Liver (tissue), 9 donors: ENCODE results near the gene ADPGK. TPM values are rescaled to one million over a fixed set of nuclear protein-coding genes. Genes with fewer than 3 reads are reported as not detected.

Experiments
- DNase-seq: peaks from one replicate; pipeline ENCODE4 v3.0.0-alpha.2; 2017; ENCODE audit warnings: low spot score
- H3K27ac ChIP-seq, 2 donors: one replicate each; pipeline ENCODE4 v1.7.0; 2013; ENCODE audit warnings: inconsistent platforms in 2 of 2, low read length in 2 of 2, control low read depth in 1 of 2, low read depth in 1 of 2, mild to moderate bottlenecking in 1 of 2
- H3K27me3 ChIP-seq, 4 donors: one replicate each; pipeline versions ENCODE4 v1.6.1 to v1.7.0; 2013; ENCODE audit warnings: low read length in 3 of 4, inconsistent platforms in 1 of 4, mild to moderate bottlenecking in 1 of 4, moderate library complexity in 1 of 4; ENCODE audit not compliant: control insufficient read depth in 4 of 4, insufficient read depth in 4 of 4
- H3K36me3 ChIP-seq, 4 donors: one replicate each; pipeline versions ENCODE4 v1.6.1 to v1.7.0; 2013; ENCODE audit warnings: low read length in 3 of 4, mild to moderate bottlenecking in 3 of 4, low read depth in 1 of 4, moderate library complexity in 1 of 4; ENCODE audit not compliant: control insufficient read depth in 4 of 4, insufficient read depth in 3 of 4
- H3K4me1 ChIP-seq, 4 donors: one replicate each; pipeline versions ENCODE4 v1.6.1 to v1.7.0; 2013; ENCODE audit warnings: low read length in 3 of 4, mild to moderate bottlenecking in 3 of 4, moderate library complexity in 1 of 4; ENCODE audit not compliant: control insufficient read depth in 4 of 4, insufficient read depth in 4 of 4
- H3K4me3 ChIP-seq, 3 donors: one replicate each; pipeline versions ENCODE4 v1.6.1 to v1.7.0; 2013; ENCODE audit warnings: low read length in 3 of 3, control low read depth in 1 of 3, low read depth in 1 of 3, mild to moderate bottlenecking in 1 of 3
- H3K9ac ChIP-seq, 2 donors: one replicate each; pipeline ENCODE4 v1.7.0; 2013; ENCODE audit warnings: low read length in 2 of 2, mild to moderate bottlenecking in 2 of 2, moderate library complexity in 2 of 2, control low read depth in 1 of 2, low read depth in 1 of 2
- H3K9me3 ChIP-seq, 4 donors: one replicate each; pipeline versions ENCODE4 v1.6.1 to v1.7.0; 2013; ENCODE audit warnings: low read length in 3 of 4; ENCODE audit not compliant: control insufficient read depth in 4 of 4
- ATF3 ChIP-seq: IDR thresholded peaks from 2 replicates; pipeline ENCODE4 v1.6.1; 2016; ENCODE audit warnings: antibody characterized with exemption
- CTCF ChIP-seq: fragments of 150-350 bp; IDR thresholded peaks from 2 replicates; pipeline ENCODE4 v1.5.1; 2017; ENCODE audit warnings: improper control_type of control experiment, low read depth, low read length; ENCODE audit not compliant: missing input control
- EGR1 ChIP-seq, 2 donors: IDR thresholded peaks; 2 replicates each; pipeline ENCODE4 v1.6.1; 2016 to 2018; ENCODE audit warnings: antibody characterized with exemption in 2 of 2, low read depth in 2 of 2
- FOXA1 ChIP-seq: IDR thresholded peaks from 2 replicates; pipeline ENCODE4 v1.6.1; 2016; ENCODE audit warnings: antibody characterized with exemption
- FOXA2 ChIP-seq: IDR thresholded peaks from 2 replicates; pipeline ENCODE4 v1.6.1; 2016; ENCODE audit warnings: antibody characterized with exemption
- GABPA ChIP-seq, 2 donors: IDR thresholded peaks in 1 of 2; conservative IDR thresholded peaks in 1 of 2; 2 replicates each; pipeline ENCODE4 v1.6.1; 2016; ENCODE audit warnings: antibody characterized with exemption in 2 of 2, mild to moderate bottlenecking in 1 of 2, moderate library complexity in 1 of 2
- HNF4A ChIP-seq, 2 donors: conservative IDR thresholded peaks; 2 replicates each; pipeline ENCODE4 v1.6.1; 2016; ENCODE audit warnings: antibody characterized with exemption in 2 of 2, mild to moderate bottlenecking in 2 of 2
- HNF4G ChIP-seq: IDR thresholded peaks from 2 replicates; pipeline ENCODE4 v1.6.1; 2016; ENCODE audit warnings: antibody characterized with exemption
- JUND ChIP-seq, 2 donors: IDR thresholded peaks; 2 replicates each; pipeline ENCODE4 v1.6.1; 2016; ENCODE audit warnings: antibody characterized with exemption in 2 of 2
- MAX ChIP-seq: IDR thresholded peaks from 2 replicates; pipeline ENCODE4 v1.6.1; 2016; ENCODE audit warnings: antibody characterized with exemption
- NR2F2 ChIP-seq: IDR thresholded peaks from 2 replicates; pipeline ENCODE4 v1.6.1; 2016; ENCODE audit warnings: antibody characterized with exemption
- RAD21 ChIP-seq, 2 donors: IDR thresholded peaks; 2 replicates each; pipeline ENCODE4 v1.6.1; 2016; ENCODE audit warnings: antibody characterized with exemption in 2 of 2, mild to moderate bottlenecking in 2 of 2
- RXRA ChIP-seq, 2 donors: IDR thresholded peaks; 2 replicates each; pipeline ENCODE4 v1.6.1; 2017 to 2018; ENCODE audit warnings: antibody characterized with exemption in 2 of 2, mild to moderate bottlenecking in 1 of 2
- TAF1 ChIP-seq: conservative IDR thresholded peaks from 2 replicates; pipeline ENCODE4 v1.6.1; 2016; ENCODE audit warnings: antibody characterized with exemption, mild to moderate bottlenecking
- YY1 ChIP-seq: IDR thresholded peaks from 2 replicates; pipeline ENCODE4 v1.6.1; 2016; ENCODE audit warnings: antibody characterized with exemption, mild to moderate bottlenecking
- ZBTB33 ChIP-seq: IDR thresholded peaks from 2 replicates; pipeline ENCODE4 v1.6.1; 2016; ENCODE audit warnings: antibody characterized with exemption
- WGBS: extraction: QIAGEN DNeasy Blood & Tissue Kit; methylation state at CpG from one replicate; pipeline ENCODE4 v1.1.7; 2013; 5-methylcytosine and 5-hydroxymethylcytosine counted together
- polyA plus RNA-seq, 2 donors: library from polyadenylated mRNA; stranded (reverse) in 1 of 2; unstranded in 1 of 2; fragments of 200-250 nt in 1 of 2; fragments of >200 nt in 1 of 2; fragmentation: Nextera tagmentation in 1 of 2; extraction: Ambion mirVana in 1 of 2; gene quantifications; one replicate each; pipeline versions ENCODE4 v1.2.1 to v1.2.3, GENCODE V29; 2013 to 2015
- total RNA-seq, 2 donors: library from RNA; depleted of rRNA; stranded (reverse); fragments of >200 nt; gene quantifications; one replicate each; pipeline ENCODE4 v1.2.3, GENCODE V29; 2014
- donor health status: healthy.
- donor health status: healthy.
- donor health status: healthy.
- donor health status: healthy.
- donor health status: healthy.

Gene ADPGK
- total and polyA plus RNA-seq, 4 donors = 12.2 to 35.5 (median 20.0) TPM

- TF ChIP-seq CTCF (no peak), GABPA (IDR thresholded peaks at IDR 0.05 in 1 of 2, conservative IDR thresholded peaks at IDR 0.05 in 1 of 2) (no peak), FOXA1 (no peak), EGR1 (IDR thresholded peaks at IDR 0.05; ENCODE audit: low read depth in 2 of 2) (no peak), MAX (no peak), YY1 (no peak), HNF4A (conservative IDR thresholded peaks at IDR 0.05) (no peak), RAD21 (IDR thresholded peaks at IDR 0.05) (no peak), JUND (IDR thresholded peaks at IDR 0.05) (no peak), NR2F2 (no peak)
These were observed 42.3 kb upstream of the ADPGK start (continued) for GRCh38 chr15:72825829-72826228.

- Histone ChIP-seq H3K9me3 (no peaks in the 10 kb centered on the region), H3K36me3 (no peaks in the 10 kb centered on the region), H3K27ac (no peak overlapping the region), H3K4me3 (no peak overlapping the region), H3K27me3 (no peaks in the 10 kb centered on the region), H3K9ac (no peak overlapping the region), H3K4me1 (no peaks in the 10 kb centered on the region)
- DNase-seq = no peak
- TF ChIP-seq MAX (no peak), TAF1 (no peak), CTCF (no peak)
- 84% methylated on average over 7 of the region's 7 CpGs for WGBS
These were observed 41.2 kb upstream of the ADPGK start for GRCh38 chr15:72824781-72825180.

- Histone ChIP-seq H3K4me3 (no peak overlapping the region), H3K27ac (no peak overlapping the region), H3K36me3 (no peaks in the 10 kb centered on the region), H3K9me3 (no peaks in the 10 kb centered on the region), H3K4me1 (no peaks in the 10 kb centered on the region), H3K9ac (no peak overlapping the region), H3K27me3 (no peaks in the 10 kb centered on the region)
- WGBS = 81% methylated on average over 14 of the region's 14 CpGs
- DNase-seq = no peak
- TF ChIP-seq RXRA (IDR thresholded peaks at IDR 0.05) (no peak), HNF4A (conservative IDR thresholded peaks at IDR 0.05) (no peak), JUND (IDR thresholded peaks at IDR 0.05) (no peak), NR2F2 (no peak), MAX (no peak), EGR1 (IDR thresholded peaks at IDR 0.05; ENCODE audit: low read depth in 2 of 2) (no peak), ZBTB33 (no peak), CTCF (no peak), RAD21 (IDR thresholded peaks at IDR 0.05) (no peak), YY1 (no peak), GABPA (IDR thresholded peaks at IDR 0.05 in 1 of 2, conservative IDR thresholded peaks at IDR 0.05 in 1 of 2) (no peak), HNF4G (no peak), FOXA2 (no peak), ATF3 (no peak)
These were observed 40.6 kb upstream of the ADPGK start for GRCh38 chr15:72824112-72824511.
